WTC11 (cell line): ENCODE results near the gene RXRA. TPM values are rescaled to one million over a fixed set of nuclear protein-coding genes. Genes with fewer than 3 reads are reported as not detected.

Experiments used
- ATAC-seq: fragments of 200-7000 bp; cut with Tn5 transposase; 2 replicates; pipeline ENCODE4 v1.10.0; 2021; ENCODE audit warnings: mild to moderate bottlenecking, moderate library complexity
- CTCF ChIA-PET: fragments of 300-600 bp; sonication (Branson Sonifier 250); formaldehyde crosslinking; loops from one replicate; lab custom pipeline; 2021; ENCODE audit warnings: antibody characterized with exemption; lab: Charles Lee
- POLR2A ChIA-PET: fragments of 350-600 bp; sonication (Branson Sonifier 250); formaldehyde crosslinking; loops from one replicate; lab custom pipeline; 2021; ENCODE audit warnings: antibody characterized with exemption; lab: Charles Lee
- DNase-seq: peaks from one replicate; pipeline ENCODE4 v3.0.0; 2021; ENCODE audit warnings: low spot score
- H3K27ac Mint-ChIP-seq: 2 replicates; pipeline ENCODE4 v1.8.0; 2021; ENCODE audit warnings: mixed read lengths
- H3K27me3 Mint-ChIP-seq: 2 replicates; pipeline ENCODE4 v1.8.0; 2021; ENCODE audit warnings: low read depth, mild to moderate bottlenecking, moderate library complexity, mixed read lengths
- H3K36me3 Mint-ChIP-seq: 2 replicates; pipeline ENCODE4 v1.8.0; 2021; ENCODE audit warnings: mixed read lengths
- H3K4me1 Mint-ChIP-seq: 2 replicates; pipeline ENCODE4 v1.8.0; 2022; ENCODE audit warnings: mixed read lengths
- H3K4me3 Mint-ChIP-seq: 2 replicates; pipeline ENCODE4 v1.8.0; 2021; ENCODE audit warnings: mild to moderate bottlenecking, moderate library complexity, mixed read lengths
- H3K9me3 Mint-ChIP-seq: 2 replicates; pipeline ENCODE4 v1.8.0; 2021; ENCODE audit warnings: mixed read lengths
- AFF4 ChIP-seq: sonication (generic); formaldehyde crosslinking; IDR thresholded peaks from 2 replicates; pipeline ENCODE4 v1.8.1; 2023; ENCODE audit warnings: mild to moderate bottlenecking, missing genetic modification reagents, borderline replicate concordance
- ARID4B ChIP-seq: sonication (generic); formaldehyde crosslinking; IDR thresholded peaks from 2 replicates; pipeline ENCODE4 v1.8.0; 2023; ENCODE audit warnings: missing genetic modification reagents, mild to moderate bottlenecking, borderline replicate concordance
- ATF2 ChIP-seq: sonication (generic); formaldehyde crosslinking; IDR thresholded peaks from 2 replicates; pipeline ENCODE4 v1.8.1; 2022; ENCODE audit warnings: low read depth, missing genetic modification reagents, borderline replicate concordance
- CDX4 ChIP-seq: fragments of 250-450 bp; sonication (Bioruptor Pico); IDR thresholded peaks from 2 replicates; pipeline ENCODE4 v1.9.0; 2021; ENCODE audit warnings: moderate library complexity, mild to moderate bottlenecking, inconsistent platforms, borderline replicate concordance
- CREB1 ChIP-seq: sonication (generic); formaldehyde crosslinking; IDR thresholded peaks from 2 replicates; pipeline ENCODE4 v1.8.0; 2023; ENCODE audit warnings: mild to moderate bottlenecking, missing genetic modification reagents
- E2F5 ChIP-seq: sonication (generic); formaldehyde crosslinking; IDR thresholded peaks from 2 replicates; pipeline ENCODE4 v1.8.1; 2022; ENCODE audit warnings: mild to moderate bottlenecking, moderate library complexity, missing genetic modification reagents
- ETV6 ChIP-seq: sonication (generic); formaldehyde crosslinking; IDR thresholded peaks from 2 replicates; pipeline ENCODE4 v1.8.1; 2022; ENCODE audit warnings: mild to moderate bottlenecking, missing genetic modification reagents
- FOXP1 ChIP-seq: sonication (generic); formaldehyde crosslinking; IDR thresholded peaks from 2 replicates; pipeline ENCODE4 v1.8.0; 2022; ENCODE audit warnings: missing genetic modification reagents, mild to moderate bottlenecking, moderate library complexity, borderline replicate concordance
- HMGA2 ChIP-seq: fragments of 250-450 bp; sonication (Bioruptor Pico); IDR thresholded peaks from 2 replicates; pipeline ENCODE4 v1.4.0; 2021; ENCODE audit warnings: mild to moderate bottlenecking, moderate library complexity
- IRF1 ChIP-seq: sonication (generic); formaldehyde crosslinking; IDR thresholded peaks from 2 replicates; pipeline ENCODE4 v1.8.0; 2023; ENCODE audit warnings: missing genetic modification reagents
- JAZF1 ChIP-seq: fragments of 250-450 bp; sonication (Bioruptor Pico); IDR thresholded peaks from 2 replicates; pipeline ENCODE4 v1.9.0; 2021; ENCODE audit warnings: moderate library complexity, mild to moderate bottlenecking, inconsistent platforms
- MAX ChIP-seq: sonication (generic); formaldehyde crosslinking; IDR thresholded peaks from 2 replicates; pipeline ENCODE4 v1.8.0; 2022; ENCODE audit warnings: mild to moderate bottlenecking, missing genetic modification reagents
- MLX ChIP-seq: sonication (generic); formaldehyde crosslinking; IDR thresholded peaks from 2 replicates; pipeline ENCODE4 v1.8.1; 2023; ENCODE audit warnings: mild to moderate bottlenecking, missing genetic modification reagents, moderate library complexity
- NFYB ChIP-seq: sonication (generic); formaldehyde crosslinking; conservative IDR thresholded peaks from 2 replicates; pipeline ENCODE4 v1.8.0; 2022; ENCODE audit warnings: low read depth, missing genetic modification reagents
- PREB ChIP-seq: sonication (generic); formaldehyde crosslinking; IDR thresholded peaks from 2 replicates; pipeline ENCODE4 v1.8.1; 2022; ENCODE audit warnings: mild to moderate bottlenecking, missing genetic modification reagents, moderate library complexity, borderline replicate concordance
- SOX15 ChIP-seq: fragments of 250-450 bp; sonication (Bioruptor Pico); IDR thresholded peaks from 2 replicates; pipeline ENCODE4 v1.9.0; 2021; ENCODE audit warnings: mild to moderate bottlenecking
- TP53 ChIP-seq: sonication (generic); formaldehyde crosslinking; IDR thresholded peaks from 2 replicates; pipeline ENCODE4 v1.8.1; 2023; ENCODE audit warnings: mild to moderate bottlenecking, missing genetic modification reagents
- total RNA-seq: library from RNA; stranded (reverse); gene quantifications from 3 replicates; pipeline ENCODE4 v1.2.3, GENCODE V29; 2021

RXRA gene
- total RNA-seq, 1 experiment from 2014 or later = 27.5 TPM

GRCh38 chr9:134348404-134349155 lies 22.3 kb downstream of the RXRA start (continued):
- TF ChIP-seq CDX4 (CRISPR knock-in tag) = no peak
- no peak for TF ChIP-seq MAX (CRISPR knock-in tag)
- TF ChIP-seq E2F5 (CRISPR knock-in tag) = no peak
- TF ChIP-seq TP53 (CRISPR knock-in tag) = no peak
- TF ChIP-seq ATF2 = no peak
- TF ChIP-seq ETV6 (CRISPR knock-in tag) = no peak
- TF ChIP-seq HMGA2 (CRISPR knock-in tag) = no peak
- TF ChIP-seq SOX15 = no peak
- TF ChIP-seq IRF1 (CRISPR knock-in tag) = no peak
- no peak for TF ChIP-seq PREB (CRISPR knock-in tag)
- TF ChIP-seq, all 79 proteins: peak for 0

- ATAC-seq (no peak), DNase-seq (no peak)
- H3K36me3 Mint-ChIP-seq = no peaks in the 10 kb centered on the region
- H3K4me1 Mint-ChIP-seq = 0 out of 2 replicates have a peak, but pooled peaks cover 4% of the 10 kb centered on the region
- H3K27me3 Mint-ChIP-seq = no peaks in the 10 kb centered on the region
- H3K9me3 Mint-ChIP-seq = no peaks in the 10 kb centered on the region
- POLR2A ChIA-PET = interaction anchor here (0.6 kb wide), 1 partner anchor 25 kb away, joined by 3 read pairs; no protein-coding TSS in a partner anchor
- no peak overlapping the region for H3K4me3 Mint-ChIP-seq
- H3K27ac Mint-ChIP-seq = no peak overlapping the region
- CTCF ChIA-PET = interaction anchor here (0.7 kb wide), 1 partner anchor 174 kb away, joined by 3 read pairs; no protein-coding TSS in a partner anchor
- no peak for TF ChIP-seq CREB1 (CRISPR knock-in tag)
- TF ChIP-seq IRF1 (CRISPR knock-in tag) = no peak
- TF ChIP-seq MLX (CRISPR knock-in tag) = no peak
- no peak for TF ChIP-seq ARID4B (CRISPR knock-in tag)
- TF ChIP-seq AFF4 (CRISPR knock-in tag) = no peak
- no peak for TF ChIP-seq TP53 (CRISPR knock-in tag)
- TF ChIP-seq ETV6 (CRISPR knock-in tag) = no peak
- TF ChIP-seq JAZF1 (CRISPR knock-in tag) = no peak
- TF ChIP-seq NFYB = no peak
- no peak for TF ChIP-seq FOXP1 (CRISPR knock-in tag)
Observed at GRCh38 chr9:134349936-134350335, 23.7 kb downstream of the RXRA start.
